G401.6 (cell line): ENCODE results near the gene SCUBE1.

ENCODE experiments used
- FAIRE-seq: peaks from 2 replicates; lab custom pipeline; 2012; peaks lifted over from hg19 to GRCh38; lab: Jason Lieb, UNC

SCUBE1 gene

DNA sequence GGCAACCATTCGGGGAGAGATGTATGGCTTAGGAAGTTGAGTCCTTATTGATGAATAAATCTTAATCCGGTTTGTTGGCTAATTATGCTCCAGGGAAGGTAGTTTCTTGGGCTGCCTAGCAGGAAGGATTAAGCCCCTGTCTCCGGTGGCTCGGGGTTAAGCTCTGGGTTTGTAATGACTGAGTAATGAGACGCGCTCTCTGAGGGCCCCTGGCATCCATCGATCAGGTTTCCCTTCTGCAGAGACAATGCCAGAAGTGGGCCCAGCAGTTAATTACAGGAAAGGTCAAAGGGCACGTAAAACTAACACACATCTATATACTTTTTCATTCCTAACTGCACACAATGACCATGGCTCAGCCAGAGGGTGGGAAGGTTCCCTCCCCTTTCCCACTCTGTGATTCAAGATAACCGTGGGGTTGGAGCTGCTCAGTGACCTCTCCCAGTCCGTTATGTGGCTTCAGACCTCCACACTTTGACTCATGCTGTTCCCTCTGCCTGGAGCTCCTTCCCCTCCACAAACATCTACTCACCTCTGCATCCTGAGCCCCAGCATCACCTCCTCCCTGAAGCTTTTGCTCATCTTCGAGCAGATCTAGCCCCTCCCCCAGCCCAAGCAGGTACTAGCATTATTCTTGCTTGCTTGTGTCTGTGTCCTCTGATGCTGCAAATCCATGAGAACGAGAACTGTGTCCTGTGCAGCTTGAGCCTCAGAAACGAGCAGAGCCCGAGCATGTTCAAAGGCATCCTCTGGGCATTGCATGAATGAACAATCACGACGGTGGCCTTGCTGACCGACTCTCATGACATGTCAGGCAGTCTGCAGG is 16.6 kb downstream of the SCUBE1 start:
- FAIRE-seq = no peak

DNA sequence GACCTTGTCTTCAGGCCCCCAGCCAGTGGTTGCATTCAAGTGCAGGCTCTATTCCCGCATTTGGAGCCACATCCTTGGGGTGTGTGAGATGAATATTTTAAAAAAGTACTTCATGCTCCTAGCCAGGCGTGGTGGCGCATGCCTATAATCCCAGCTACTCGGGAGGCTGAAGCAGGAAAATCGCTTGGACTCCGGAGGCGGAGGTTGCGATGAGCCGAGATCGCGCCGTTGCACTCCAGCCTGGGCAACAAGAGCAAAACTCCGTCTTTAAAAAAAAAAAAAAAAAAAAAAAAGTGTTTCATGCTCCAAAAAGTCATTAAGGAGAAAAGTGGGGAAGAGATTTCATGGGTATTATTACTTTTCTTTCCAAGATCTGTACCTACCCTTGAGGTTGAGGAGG is 18.0 kb downstream of the SCUBE1 start:
- no peak for FAIRE-seq

DNA sequence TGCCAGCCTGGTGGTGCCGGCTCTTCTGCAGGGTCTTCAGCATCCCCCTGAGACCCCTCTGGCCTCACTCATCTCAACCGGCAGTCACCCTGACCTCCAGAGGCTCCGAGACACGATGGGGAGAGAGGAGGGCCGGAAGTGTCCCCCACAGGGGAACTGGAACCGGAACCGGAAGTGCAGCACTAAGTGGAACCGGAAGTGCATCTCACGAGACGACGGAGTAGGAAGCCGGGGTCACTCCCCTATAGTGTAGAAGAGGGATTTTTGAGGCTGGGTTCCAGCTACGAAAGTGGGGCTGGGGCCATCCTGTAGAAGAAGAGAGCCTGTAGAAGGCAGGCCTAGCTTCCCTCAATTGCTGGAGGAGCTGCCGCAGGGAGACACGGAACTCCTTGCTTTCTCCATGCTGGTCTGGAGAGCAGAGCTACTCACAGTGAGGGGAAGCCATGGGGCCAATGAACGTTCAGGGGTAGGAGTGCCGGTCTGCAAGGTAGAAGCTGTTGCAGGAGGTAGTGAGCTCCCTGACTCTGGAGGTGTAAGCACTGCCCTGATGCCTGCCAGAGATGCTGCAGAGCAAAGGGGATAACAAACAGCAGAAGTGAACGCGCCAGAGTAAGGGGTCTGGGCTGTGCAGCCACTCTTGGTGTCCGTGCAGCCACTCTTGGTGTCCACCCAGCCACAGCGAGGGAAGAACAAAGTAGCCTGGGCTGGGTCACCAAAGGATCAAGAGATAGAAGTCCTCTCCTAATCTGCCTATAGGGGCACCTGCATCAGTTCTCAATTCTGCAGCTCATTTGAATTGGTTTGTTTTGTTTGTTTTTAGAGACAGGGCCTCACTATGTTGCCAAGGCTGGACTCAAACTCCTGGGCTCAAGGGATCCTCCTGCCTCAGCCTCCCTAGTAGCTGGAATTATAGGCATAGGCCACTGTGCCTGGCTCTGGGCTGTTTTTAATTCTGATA is 21.9 kb downstream of the SCUBE1 start:
- FAIRE-seq = no peak

DNA sequence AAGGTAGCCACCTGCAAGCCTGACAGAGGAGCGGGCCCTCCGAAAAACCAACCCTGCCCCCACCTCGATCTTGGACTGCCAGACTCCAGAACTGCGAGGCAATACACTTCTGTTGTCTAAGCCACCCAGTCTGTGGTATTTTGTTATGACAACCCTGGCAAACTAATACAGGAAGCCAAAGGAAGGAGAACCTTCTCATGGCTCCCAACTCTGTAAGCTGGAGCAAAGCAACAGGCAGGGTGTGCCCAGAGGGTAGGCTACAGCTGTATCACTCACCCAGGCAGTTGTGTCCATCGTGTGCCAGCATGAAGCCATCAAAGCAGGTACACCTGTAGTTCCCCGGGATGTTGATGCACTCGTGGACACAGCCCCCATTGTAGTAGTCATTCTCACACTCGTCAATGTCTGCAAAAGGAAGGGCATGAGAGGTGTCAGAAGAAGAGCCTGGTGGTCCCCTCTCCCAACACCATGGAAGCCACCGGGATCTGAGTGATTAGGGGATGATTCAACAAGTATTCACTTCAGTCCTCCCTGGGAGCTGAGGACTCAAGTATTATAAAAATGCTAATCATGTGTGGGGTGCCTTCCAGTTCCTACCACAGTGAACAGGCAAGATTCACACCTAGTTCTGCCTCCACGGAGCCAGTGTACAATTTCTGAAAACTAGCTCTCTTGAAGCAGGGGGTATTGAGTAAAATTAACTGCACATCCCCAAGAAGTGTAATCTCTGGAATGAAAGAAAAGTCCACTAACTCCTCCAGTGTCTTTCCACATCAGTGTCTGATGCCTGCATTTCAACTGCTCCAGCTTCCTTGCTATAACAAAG is 23.3 kb downstream of the SCUBE1 start:
- no peak for FAIRE-seq

DNA sequence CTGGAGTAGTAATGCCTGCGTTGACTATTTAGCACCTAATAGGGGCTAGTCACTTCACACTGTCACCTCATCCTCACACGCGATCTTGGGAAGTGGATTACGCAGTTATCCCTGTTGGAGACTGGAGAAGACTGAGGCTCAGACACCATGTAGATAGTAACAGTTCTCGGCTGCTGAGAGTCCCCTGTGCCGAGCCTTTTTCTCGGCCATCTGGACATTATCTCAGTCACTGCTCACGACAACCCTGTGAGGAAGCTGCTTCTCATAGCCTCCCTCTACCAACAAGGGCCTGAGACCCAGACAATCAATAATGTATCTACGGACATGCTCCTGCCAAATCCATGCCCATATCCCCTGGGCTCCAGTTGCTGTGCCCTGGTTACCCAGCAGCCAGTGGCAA is 25.9 kb downstream of the SCUBE1 start:
- FAIRE-seq = no peak

DNA sequence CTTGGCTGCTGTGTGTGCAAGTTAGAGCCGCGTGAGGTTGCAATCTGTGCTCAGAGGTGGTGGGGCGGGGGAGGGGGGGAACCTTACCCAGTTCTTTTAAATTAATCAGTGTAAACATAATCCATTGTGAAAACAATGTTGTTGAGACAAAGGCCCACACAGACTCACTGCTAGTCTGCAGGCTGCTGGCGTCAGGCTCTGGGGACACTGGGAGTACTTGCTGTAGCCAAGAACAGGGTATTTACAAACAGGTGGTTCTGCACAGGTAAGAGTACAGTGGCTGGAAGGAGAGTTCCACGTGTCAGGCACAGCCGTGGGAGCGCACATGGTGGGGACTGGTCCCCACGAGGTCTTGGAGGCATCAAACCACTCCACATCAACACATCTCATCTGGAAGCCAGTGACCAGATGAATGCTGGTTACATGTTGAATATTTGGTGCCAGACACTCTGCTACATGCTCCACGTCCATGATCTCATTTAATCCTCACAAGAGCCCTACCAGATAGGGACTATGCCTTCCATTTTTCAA is 27.4 kb downstream of the SCUBE1 start:
- FAIRE-seq = no peak

DNA sequence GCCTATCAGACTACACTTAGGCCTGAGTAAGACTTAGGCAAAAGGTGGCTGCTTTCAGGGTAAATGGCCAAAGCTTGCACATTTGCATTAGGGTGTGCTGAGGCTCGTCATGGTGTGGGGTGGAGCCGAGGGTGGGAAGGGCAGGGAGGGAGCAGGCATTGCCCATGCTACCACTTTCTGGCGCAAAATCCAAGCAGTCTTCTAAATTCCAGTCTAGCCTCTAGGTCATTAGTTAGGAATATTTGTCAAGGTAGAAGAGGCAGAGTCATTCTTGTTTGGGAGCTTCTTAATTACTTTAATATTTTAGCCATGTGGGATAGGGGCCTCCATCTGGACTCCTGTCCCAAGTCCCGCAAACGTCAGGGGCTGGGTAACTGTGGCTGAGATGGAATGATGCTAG is 28.6 kb downstream of the SCUBE1 start:
- no peak for FAIRE-seq

DNA sequence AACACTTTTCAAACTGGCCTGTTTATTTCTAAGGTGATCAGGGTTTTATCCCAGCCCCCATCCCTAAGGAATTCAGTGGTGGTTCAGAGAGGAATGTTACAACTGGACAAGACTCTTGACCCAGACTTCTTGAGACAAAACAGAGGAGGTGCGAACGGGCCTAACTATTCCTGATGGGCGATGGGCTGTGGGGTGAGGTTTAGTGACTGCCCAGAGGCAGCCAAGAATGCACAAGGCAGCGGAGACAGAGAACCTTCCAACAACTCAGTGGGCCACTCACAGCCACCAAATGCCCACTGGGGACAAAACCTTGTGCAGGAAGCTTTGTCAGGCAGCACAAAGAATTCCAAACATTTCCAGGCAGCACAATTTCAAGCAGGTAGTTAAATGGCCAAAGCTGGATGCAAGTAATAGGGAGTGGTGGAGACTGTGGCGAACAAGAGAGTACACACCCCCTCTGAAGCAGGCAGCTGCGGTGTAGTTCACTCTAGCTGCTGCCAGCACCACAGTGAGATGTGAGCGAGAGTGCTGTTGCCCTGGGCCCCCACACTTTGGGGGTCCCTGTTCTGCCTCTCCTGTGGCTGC is 29.2 kb downstream of the SCUBE1 start:
- no peak for FAIRE-seq

DNA sequence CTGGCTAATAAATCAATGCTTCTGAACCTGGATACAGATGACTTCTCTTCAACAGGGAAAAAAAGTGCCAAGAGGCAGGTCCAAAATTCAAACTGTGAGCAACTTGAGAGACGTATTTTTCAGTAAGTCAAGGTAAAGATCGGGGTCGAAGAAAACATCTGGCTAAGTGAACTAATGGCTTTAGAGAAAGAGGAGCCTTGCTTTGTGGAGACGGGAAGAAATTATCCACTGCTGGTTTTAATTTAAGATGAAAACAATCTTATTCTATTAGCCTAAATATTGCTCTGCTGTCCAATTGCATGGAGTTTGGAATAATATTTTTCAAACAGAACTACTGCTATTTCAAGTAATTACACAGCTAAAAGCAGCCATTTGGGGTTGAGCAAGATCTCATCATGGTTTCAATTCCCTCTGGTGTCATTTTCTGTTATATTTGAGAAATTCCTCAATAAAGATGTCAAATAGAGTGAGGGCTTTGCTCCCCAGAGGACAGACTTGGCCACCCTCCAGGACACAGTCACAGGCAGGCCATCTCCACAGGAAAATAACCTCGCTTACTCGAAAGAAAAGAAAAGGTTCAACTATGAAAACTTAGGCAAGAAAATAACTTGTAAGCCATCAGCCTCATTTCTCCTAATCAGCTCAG is 29.8 kb downstream of the SCUBE1 start:
- no peak for FAIRE-seq

DNA sequence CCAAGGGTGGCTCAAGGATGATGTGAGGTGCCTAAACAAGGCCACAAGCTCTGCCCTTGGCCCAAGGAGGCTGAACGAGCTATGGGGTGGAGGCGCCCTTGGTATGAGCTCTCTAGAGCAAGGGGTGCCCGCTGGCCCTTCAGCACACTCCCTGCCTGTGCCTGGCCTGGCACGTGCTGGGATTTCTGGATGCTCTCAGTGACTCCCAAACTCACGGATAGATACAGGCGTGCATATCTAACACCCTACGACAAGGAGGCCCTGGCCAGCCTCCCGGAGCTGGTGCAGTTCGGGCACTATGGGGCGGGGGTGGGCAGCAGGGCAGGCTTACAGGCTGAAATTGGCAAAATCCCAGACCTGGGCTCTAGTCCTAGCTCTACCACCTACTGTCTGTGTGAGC is 30.6 kb downstream of the SCUBE1 start:
- FAIRE-seq = no peak

DNA sequence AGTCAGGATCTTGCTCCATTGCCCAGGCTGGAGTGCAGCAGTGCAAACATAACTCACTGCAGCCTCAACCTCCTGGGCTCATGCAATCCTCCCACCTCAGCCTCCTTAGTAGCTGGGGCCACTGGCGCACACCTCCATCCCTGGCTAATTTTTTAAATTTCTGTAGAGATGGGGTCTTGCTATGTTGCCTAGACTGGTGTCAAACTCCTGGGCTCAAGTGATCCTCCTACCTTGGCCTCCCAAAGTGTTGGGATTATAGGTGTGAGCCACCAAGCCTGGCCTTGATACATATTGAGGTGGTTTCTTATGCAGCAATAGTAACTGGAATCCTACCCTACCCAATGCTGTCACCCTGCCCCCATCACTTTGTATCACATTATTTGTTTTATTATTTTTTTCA is 32.4 kb downstream of the SCUBE1 start:
- no peak for FAIRE-seq

DNA sequence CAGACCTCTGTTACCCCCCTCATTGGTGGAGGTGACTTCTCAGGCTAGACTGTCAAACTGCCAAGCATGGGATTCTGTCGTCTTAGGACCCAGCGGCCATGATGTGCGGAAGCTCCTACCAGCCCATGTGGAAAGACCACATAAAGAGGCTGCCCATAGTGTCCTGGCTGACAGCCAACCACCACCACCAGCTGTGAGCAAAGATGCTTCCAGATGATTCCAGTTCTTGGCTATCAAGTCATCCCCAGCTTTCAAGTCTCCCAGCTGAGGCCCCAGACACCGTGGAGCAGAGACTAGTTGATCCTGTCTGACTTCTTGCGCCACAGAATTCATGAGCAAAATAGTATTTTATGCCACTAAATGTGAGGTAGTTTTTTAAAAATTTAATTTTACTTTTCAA is 32.9 kb downstream of the SCUBE1 start:
- FAIRE-seq = no peak

DNA sequence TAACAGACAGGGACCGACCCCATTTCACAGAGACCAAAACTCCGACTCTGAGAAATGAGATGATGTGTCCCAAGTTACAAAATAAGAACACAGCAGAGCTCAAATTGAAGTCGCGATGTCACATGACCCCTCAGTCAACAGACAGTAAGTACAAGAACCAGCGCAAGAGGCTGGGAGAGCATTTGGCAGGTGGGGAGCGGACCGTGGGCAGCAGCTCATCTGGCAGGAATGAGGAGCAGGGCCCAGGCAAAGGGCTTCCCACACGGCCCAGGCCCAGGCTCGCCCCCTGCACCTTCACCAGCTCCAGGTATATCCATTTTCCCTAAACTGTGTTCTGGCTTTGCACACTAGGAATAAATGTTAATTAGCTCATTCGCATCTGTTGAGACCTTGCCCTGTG is 34.3 kb downstream of the SCUBE1 start:
- no peak for FAIRE-seq

DNA sequence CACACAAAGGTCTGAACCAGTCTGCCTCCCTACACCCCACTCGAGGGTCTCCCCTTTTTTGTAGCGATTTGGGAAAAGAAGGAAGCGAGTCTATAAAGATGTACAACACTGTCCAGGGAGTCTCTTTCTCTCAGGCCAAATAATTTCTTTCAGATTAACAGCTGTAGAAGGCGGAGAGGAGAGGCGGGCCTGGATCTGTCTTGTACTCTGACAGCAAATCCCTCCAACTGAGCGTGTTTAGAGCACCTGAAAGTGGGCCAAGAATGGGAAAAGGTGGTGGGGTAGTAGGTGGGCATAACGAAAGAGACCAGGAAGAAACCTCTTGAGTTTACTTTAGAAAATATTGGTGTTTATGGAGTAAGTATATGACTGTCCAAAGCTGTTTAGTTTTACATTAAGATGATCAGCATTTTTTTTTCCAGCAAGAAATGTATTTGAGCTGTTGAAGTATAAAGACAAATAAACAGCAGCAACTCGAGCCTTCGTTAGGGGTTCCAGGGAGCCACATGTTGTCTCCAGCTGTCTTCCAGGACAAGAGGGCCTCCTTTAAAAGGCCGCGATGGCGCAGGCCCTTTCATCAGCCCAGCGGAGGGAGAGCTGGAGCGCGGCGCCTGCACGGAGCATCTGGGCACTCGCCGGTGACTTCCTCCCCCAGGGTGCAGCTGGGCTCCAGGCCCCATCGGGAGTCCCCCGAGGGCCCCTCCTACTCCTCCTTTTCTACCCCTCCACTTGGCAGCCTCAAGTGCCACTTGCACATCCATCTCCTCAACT is 34.9 kb downstream of the SCUBE1 start:
- no peak for FAIRE-seq

DNA sequence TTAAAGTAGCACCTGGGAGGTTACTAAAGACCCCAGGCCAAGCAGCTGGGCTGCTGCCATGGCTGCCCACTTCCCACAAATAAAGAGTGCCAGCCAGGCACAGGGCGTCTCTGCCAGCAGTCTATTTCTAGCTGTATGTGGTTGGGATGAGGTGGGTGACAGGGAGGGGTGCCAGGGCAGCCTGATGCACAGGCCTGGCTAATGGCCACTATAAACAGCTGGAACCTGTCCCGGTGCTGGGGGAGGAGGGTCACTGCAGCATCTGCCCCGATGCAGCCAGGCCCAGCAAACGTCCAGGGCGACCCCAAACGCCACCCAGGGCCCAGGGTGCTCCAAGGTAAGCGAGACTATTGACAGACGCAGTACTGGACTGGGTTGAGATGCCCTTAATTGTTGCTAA is 37.4 kb downstream of the SCUBE1 start:
- FAIRE-seq = no peak

DNA sequence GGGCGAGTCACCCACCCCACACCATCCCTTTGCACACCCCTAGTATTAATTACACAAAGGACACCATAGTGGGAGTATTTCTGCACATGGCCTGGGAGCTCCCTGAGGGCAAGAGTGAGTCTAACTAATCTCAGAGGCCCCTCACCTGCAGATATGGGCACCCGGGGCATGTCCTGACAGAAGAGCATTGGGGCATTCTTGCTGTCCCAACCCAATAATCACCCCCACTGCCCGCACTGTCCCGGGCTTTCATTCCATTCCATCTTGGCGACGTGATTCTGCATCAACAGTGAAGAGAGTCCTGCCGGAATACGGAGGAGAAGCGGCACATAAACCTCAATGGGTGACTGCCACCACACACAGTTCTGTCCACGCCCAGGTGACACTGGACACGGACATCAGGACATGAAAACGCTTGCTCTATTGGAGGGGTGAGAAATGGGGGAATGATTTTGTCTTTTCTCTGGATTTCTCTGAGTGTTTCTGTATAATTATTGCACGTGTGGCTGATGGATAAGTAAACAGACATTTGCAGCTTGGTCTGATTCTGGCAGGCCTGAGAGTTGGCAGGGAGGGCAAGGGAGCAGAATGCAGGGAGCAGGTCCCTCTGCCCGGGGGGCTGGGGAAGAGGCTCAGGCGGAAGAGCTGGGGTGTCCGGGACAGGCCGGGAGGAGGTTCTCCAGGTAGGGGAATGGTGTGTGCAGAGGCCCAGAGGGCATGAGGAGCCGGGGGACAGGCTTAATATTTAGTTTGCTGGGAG is 38.2 kb downstream of the SCUBE1 start:
- FAIRE-seq = no peak

DNA sequence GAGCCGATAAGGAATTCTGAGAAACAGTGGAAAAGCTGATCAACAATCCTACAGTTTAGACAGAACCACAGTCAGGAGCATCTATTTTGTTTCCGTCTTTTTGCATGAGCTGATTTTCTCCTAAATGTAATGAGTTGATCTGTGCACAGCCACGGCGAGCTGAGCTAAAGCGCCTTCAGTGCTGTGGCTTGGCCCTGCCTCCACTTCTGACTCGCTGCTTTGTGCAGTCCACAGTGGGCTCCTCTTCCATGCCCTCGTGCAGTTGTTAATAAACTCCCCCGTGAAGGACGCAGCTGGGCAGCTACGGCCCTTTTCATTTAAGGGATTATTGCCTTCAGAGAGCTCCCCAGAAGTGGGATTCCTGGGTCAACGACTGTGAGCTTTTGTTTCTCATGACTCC is 39.4 kb downstream of the SCUBE1 start:
- FAIRE-seq = no peak

DNA sequence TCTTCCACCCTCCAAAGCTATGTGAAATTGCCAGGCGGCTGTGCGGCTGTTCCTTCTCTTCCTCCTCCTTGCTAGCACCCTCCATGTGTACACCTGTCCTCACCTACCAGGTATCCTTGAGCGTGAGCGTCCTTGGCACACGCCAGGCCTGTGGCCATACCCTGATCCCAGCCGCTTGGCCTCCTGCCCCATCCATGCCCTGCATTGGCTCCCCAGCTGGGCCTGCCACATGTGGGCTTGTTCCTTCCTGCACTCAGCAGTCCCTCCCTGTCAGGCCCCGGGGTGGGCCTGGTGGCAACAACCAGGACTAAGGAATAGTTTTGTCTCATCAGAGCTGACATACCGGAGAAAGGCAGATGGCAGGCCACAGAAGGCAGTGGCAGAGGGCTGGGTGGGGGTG is 40.0 kb downstream of the SCUBE1 start:
- no peak for FAIRE-seq

DNA sequence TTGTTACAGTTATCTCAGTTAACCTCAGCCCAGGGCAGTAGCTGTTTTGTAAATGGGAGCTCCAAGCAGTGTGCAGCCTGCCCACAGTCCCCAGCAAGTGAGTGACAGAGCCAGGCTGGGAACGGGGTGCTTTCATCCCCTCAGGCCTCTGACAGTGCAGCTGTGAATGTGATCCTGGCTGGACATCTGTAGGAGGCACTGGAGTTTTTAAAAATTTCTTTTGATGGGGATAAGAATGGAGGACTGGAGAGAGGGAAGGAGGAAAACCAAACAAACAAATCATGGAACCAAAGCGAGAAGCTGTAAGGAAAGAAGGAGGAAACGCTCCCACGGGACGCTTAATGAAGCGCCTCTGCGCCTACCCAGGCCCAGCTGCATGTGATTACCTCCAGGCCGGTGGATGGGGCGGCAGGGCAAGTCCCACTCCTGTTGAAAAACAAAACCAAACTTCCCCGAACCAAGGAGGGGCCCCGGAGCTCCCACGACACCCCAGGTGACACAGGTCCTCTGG is 40.6 kb downstream of the SCUBE1 start:
- no peak for FAIRE-seq

DNA sequence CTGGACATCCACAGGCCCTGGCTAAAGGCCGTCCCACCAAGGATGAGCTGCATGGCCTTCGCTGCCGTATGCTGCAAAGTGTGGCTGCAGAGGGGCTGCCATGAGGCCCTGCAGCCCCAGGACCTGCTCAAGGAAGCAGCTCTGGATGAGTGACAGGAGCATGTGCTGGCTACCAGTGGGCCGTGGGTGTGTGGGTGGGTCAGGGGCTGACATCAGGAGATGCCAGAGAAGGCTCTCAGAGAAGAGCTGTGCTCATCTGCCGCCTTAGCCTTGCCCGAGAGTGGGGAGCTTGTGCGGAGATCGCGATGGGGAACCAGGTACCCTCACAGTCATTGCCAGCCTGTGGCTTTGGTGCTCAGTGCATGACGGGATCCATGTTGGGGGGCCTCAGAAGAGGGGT is 41.3 kb downstream of the SCUBE1 start:
- FAIRE-seq = no peak
